GM12878 (cell line): ENCODE measurements around the gene INSL3.

Experiments used
- CBX5 ChIP-seq: sonication (generic); IDR thresholded peaks from 2 replicates; pipeline ENCODE4 v1.6.1; 2016; ENCODE audit warnings: low read depth, moderate library complexity, mild to moderate bottlenecking, inconsistent platforms
- EP300 ChIP-seq, 2 experiments: fragments of 150-350 bp in 1 of 2; IDR thresholded peaks; 2 replicates each; pipeline ENCODE4 v1.6.1; 2011 to 2012; ENCODE audit warnings: low read depth in 2 of 2, low read length in 2 of 2, borderline replicate concordance in 1 of 2, improper control_type of control experiment in 1 of 2, inconsistent platforms in 1 of 2; ENCODE audit not compliant: control insufficient read depth in 1 of 2
- EZH2 ChIP-seq: IDR thresholded peaks from 2 replicates; pipeline ENCODE4 v1.6.1; 2012; ENCODE audit warnings: low read depth, mild to moderate bottlenecking, control low read depth, inconsistent platforms, low read length, borderline replicate concordance; ENCODE audit not compliant: control insufficient read depth
- RFX5 ChIP-seq: IDR thresholded peaks from 2 replicates; pipeline ENCODE4 v1.6.1; 2011; ENCODE audit warnings: low read depth, low read length, improper control_type of control experiment
- TF ChIP-seq, protein P1 (sequence below): IDR thresholded peaks from 2 replicates; pipeline ENCODE4 v1.6.1; 2011; ENCODE audit warnings: low read depth, low read length, improper control_type of control experiment, borderline replicate concordance
- TF ChIP-seq, protein P2 (sequence below): fragments of 450-650 bp; IDR thresholded peaks from 2 replicates; pipeline ENCODE4 v1.6.1; 2017; ENCODE audit warnings: antibody characterized with exemption, mild to moderate bottlenecking, moderate library complexity
- TF ChIP-seq, protein P3 (sequence below), 3 experiments: IDR thresholded peaks in 2 of 3; conservative IDR thresholded peaks in 1 of 3; 2 replicates each; pipeline ENCODE4 v1.5.1; 2011; ENCODE audit warnings: low read depth in 3 of 3, low read length in 3 of 3, mild to moderate bottlenecking in 3 of 3, control low read depth in 2 of 3, moderate library complexity in 2 of 3, inconsistent platforms in 1 of 3, mixed read lengths in 1 of 3; ENCODE audit not compliant: control insufficient read depth in 2 of 3, insufficient read depth in 1 of 3; ENCODE audit errors: extremely low read depth in 1 of 3
- TF ChIP-seq, protein P4 (sequence below): IDR thresholded peaks from 2 replicates; pipeline ENCODE4 v1.6.1; 2012; ENCODE audit warnings: mild to moderate bottlenecking, low read depth, low read length

DNA sequence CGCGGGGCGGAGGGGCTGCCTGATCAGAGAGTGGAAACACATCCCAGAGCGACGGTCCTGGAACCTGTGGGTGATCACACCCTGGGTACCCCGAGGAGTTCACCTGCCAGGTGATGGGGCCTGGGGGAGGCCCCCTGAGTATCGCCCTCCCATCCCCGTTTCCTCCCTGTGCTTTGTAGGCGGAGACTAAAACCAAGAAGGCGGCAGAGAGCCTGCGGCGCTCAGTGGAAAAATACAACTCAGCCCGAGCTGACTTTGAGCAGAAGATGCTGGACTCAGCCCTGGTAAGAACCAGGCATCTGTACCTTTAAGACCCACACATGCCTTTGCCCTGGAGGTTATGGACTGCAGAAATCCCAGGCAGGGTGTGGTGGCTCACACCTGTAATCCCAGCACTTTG lies 50.7 kb downstream of the INSL3 start:
- TF ChIP-seq, protein P1, sequence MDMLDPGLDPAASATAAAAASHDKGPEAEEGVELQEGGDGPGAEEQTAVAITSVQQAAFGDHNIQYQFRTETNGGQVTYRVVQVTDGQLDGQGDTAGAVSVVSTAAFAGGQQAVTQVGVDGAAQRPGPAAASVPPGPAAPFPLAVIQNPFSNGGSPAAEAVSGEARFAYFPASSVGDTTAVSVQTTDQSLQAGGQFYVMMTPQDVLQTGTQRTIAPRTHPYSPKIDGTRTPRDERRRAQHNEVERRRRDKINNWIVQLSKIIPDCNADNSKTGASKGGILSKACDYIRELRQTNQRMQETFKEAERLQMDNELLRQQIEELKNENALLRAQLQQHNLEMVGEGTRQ, result no peak
- TF ChIP-seq, protein P2, sequence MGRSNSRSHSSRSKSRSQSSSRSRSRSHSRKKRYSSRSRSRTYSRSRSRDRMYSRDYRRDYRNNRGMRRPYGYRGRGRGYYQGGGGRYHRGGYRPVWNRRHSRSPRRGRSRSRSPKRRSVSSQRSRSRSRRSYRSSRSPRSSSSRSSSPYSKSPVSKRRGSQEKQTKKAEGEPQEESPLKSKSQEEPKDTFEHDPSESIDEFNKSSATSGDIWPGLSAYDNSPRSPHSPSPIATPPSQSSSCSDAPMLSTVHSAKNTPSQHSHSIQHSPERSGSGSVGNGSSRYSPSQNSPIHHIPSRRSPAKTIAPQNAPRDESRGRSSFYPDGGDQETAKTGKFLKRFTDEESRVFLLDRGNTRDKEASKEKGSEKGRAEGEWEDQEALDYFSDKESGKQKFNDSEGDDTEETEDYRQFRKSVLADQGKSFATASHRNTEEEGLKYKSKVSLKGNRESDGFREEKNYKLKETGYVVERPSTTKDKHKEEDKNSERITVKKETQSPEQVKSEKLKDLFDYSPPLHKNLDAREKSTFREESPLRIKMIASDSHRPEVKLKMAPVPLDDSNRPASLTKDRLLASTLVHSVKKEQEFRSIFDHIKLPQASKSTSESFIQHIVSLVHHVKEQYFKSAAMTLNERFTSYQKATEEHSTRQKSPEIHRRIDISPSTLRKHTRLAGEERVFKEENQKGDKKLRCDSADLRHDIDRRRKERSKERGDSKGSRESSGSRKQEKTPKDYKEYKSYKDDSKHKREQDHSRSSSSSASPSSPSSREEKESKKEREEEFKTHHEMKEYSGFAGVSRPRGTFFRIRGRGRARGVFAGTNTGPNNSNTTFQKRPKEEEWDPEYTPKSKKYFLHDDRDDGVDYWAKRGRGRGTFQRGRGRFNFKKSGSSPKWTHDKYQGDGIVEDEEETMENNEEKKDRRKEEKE, result no peak
- TF ChIP-seq, protein P3, sequence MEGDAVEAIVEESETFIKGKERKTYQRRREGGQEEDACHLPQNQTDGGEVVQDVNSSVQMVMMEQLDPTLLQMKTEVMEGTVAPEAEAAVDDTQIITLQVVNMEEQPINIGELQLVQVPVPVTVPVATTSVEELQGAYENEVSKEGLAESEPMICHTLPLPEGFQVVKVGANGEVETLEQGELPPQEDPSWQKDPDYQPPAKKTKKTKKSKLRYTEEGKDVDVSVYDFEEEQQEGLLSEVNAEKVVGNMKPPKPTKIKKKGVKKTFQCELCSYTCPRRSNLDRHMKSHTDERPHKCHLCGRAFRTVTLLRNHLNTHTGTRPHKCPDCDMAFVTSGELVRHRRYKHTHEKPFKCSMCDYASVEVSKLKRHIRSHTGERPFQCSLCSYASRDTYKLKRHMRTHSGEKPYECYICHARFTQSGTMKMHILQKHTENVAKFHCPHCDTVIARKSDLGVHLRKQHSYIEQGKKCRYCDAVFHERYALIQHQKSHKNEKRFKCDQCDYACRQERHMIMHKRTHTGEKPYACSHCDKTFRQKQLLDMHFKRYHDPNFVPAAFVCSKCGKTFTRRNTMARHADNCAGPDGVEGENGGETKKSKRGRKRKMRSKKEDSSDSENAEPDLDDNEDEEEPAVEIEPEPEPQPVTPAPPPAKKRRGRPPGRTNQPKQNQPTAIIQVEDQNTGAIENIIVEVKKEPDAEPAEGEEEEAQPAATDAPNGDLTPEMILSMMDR (IDR thresholded peaks at IDR 0.05 in 2 of 3, conservative IDR thresholded peaks at IDR 0.05 in 1 of 3; ENCODE audit: control insufficient read depth in 2 of 3, extremely low read depth in 1 of 3, insufficient read depth in 1 of 3, low read depth in 3 of 3, low read length in 3 of 3), result no peak
- no peak for TF ChIP-seq RFX5
- TF ChIP-seq CBX5, result no peak
- TF ChIP-seq EZH2, result no peak
- TF ChIP-seq, protein P4, sequence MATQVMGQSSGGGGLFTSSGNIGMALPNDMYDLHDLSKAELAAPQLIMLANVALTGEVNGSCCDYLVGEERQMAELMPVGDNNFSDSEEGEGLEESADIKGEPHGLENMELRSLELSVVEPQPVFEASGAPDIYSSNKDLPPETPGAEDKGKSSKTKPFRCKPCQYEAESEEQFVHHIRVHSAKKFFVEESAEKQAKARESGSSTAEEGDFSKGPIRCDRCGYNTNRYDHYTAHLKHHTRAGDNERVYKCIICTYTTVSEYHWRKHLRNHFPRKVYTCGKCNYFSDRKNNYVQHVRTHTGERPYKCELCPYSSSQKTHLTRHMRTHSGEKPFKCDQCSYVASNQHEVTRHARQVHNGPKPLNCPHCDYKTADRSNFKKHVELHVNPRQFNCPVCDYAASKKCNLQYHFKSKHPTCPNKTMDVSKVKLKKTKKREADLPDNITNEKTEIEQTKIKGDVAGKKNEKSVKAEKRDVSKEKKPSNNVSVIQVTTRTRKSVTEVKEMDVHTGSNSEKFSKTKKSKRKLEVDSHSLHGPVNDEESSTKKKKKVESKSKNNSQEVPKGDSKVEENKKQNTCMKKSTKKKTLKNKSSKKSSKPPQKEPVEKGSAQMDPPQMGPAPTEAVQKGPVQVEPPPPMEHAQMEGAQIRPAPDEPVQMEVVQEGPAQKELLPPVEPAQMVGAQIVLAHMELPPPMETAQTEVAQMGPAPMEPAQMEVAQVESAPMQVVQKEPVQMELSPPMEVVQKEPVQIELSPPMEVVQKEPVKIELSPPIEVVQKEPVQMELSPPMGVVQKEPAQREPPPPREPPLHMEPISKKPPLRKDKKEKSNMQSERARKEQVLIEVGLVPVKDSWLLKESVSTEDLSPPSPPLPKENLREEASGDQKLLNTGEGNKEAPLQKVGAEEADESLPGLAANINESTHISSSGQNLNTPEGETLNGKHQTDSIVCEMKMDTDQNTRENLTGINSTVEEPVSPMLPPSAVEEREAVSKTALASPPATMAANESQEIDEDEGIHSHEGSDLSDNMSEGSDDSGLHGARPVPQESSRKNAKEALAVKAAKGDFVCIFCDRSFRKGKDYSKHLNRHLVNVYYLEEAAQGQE, result no peak
- no peak for TF ChIP-seq EP300 (IDR thresholded peaks at IDR 0.05; ENCODE audit: borderline replicate concordance in 1 of 2, control insufficient read depth in 1 of 2, low read depth in 2 of 2, low read length in 2 of 2)
